HFFc6 (cell line): Measurements from ENCODE around the gene PCDHGA5. TPM values are rescaled to one million over a fixed set of nuclear protein-coding genes. Genes with fewer than 3 reads are reported as not detected.
"Not testable (repeated sequence)": the region's sequence is repeated elsewhere in the genome, so short reads cannot be mapped to it uniquely, and the experiment has no call there.

Experiments used
- DNase-seq: peaks from one replicate; pipeline ENCODE4 v3.0.0-alpha.2; 2018
- H3K27ac Mint-ChIP-seq: 2 replicates; pipeline ENCODE4 v1.8.0; 2020; ENCODE audit warnings: mild to moderate bottlenecking, mixed read lengths
- H3K27me3 Mint-ChIP-seq: 2 replicates; pipeline ENCODE4 v1.8.0; 2021; ENCODE audit warnings: mild to moderate bottlenecking, moderate library complexity, mixed read lengths; ENCODE audit not compliant: insufficient read depth
- H3K36me3 Mint-ChIP-seq: 2 replicates; pipeline ENCODE4 v1.8.0; 2021; ENCODE audit warnings: low read depth, mixed read lengths
- H3K4me1 Mint-ChIP-seq: 2 replicates; pipeline ENCODE4 v1.8.0; 2020; ENCODE audit warnings: low read depth, mixed read lengths
- H3K4me3 Mint-ChIP-seq: 2 replicates; pipeline ENCODE4 v1.8.0; 2020; ENCODE audit warnings: mild to moderate bottlenecking, moderate library complexity, mixed read lengths
- H3K9me3 Mint-ChIP-seq: 2 replicates; pipeline ENCODE4 v1.8.0; 2020; ENCODE audit warnings: mild to moderate bottlenecking, mixed read lengths
- CTCF ChIP-seq: fragments of 200-600 bp; sonication (generic); IDR thresholded peaks from 2 replicates; pipeline ENCODE4 v1.5.0; 2021; ENCODE audit warnings: antibody characterized with exemption, mild to moderate bottlenecking
- total RNA-seq, 6 experiments: library from RNA; stranded (reverse); fragmentation: NEBNext Ultra II Directional; extraction: Animal tissue kit (Norgen Biotek cat#: 25700); gene quantifications; 2 replicates in 1 of 6; 3 replicates in 5 of 6; pipeline ENCODE4 v1.2.3, GENCODE V29; 2021

The PCDHGA5 gene
- total RNA-seq, 6 experiments from 2014 or later: 0.74 to 1.8 (median 1.0) TPM

GRCh38 chr5:141387557-141388311, 23.8 kb downstream of the PCDHGA5 start, which contains the start of gene PCDHGB4:
Gene PCDHGB4, plus strand, starts transcription at chr5:141387698. Its CDS starts 187 bp downstream, at chr5:141387885.
- H3K27ac Mint-ChIP-seq, DNase-seq, H3K27me3 Mint-ChIP-seq: not testable (repeated sequence)
- Mint-ChIP-seq H3K4me1 (peaks cover 26% of the 10 kb centered on the region), H3K9me3 (peaks cover 76% of the 10 kb centered on the region), H3K4me3 (peak within 1 kb of the TSS; percentile 79), H3K36me3 (peaks cover 58% of the 10 kb centered on the region)
- peak; percentile 57 for TF ChIP-seq CTCF

- Mint-ChIP-seq H3K4me1 (peaks cover 21% of the 10 kb centered on the region), H3K4me3 (peak overlapping the region; percentile 67; the same call in 1 of the 2 replicates), H3K27ac (no peak overlapping the region), H3K36me3 (peaks cover 57% of the 10 kb centered on the region), H3K9me3 (peaks cover 73% of the 10 kb centered on the region), H3K27me3 (no peaks in the 10 kb centered on the region; the same call in 1 of the 2 replicates)
- no peak for DNase-seq
- TF ChIP-seq CTCF: no peak
Measured at GRCh38 chr5:141388661-141389060, 24.7 kb downstream of the PCDHGA5 start.

GRCh38 chr5:141389153-141390042, 25.4 kb downstream of the PCDHGA5 start:
- H3K27me3 Mint-ChIP-seq: no peaks in the 10 kb centered on the region; the same call in 1 of the 2 replicates
- H3K9me3 Mint-ChIP-seq: peaks cover 73% of the 10 kb centered on the region
- H3K36me3 Mint-ChIP-seq: peaks cover 59% of the 10 kb centered on the region
- peak overlapping the region; percentile 51; the same call in 1 of the 2 replicates for H3K4me3 Mint-ChIP-seq
- no peak for DNase-seq
- TF ChIP-seq CTCF: no peak
- H3K27ac Mint-ChIP-seq: no peak overlapping the region
- H3K4me1 Mint-ChIP-seq: peaks cover 21% of the 10 kb centered on the region

- DNase-seq: no peak
- H3K36me3 Mint-ChIP-seq: peaks cover 48% of the 10 kb centered on the region
Measured at GRCh38 chr5:141392429-141393198, 28.7 kb downstream of the PCDHGA5 start, which contains the start of gene PCDHGA8. Gene PCDHGA8, plus strand, starts transcription at chr5:141392633. Its CDS starts 181 bp downstream, at chr5:141392814.

More at GRCh38 chr5:141392429-141393198, 28.7 kb downstream of the PCDHGA5 start, which contains the start of gene PCDHGA8:
- H3K4me1 Mint-ChIP-seq: peaks cover 14% of the 10 kb centered on the region
- no peak within 1 kb of the TSS for H3K4me3 Mint-ChIP-seq
- peak; percentile 57 for TF ChIP-seq CTCF
- H3K27me3 Mint-ChIP-seq: no peaks in the 10 kb centered on the region; the same call in 1 of the 2 replicates
- no peak within 1 kb of the TSS for H3K27ac Mint-ChIP-seq
- H3K9me3 Mint-ChIP-seq: peaks cover 67% of the 10 kb centered on the region
